Peyer's patch (tissue), 4 donors: ENCODE measurements around the gene AMDHD2.
"Not testable (repeated sequence)": the region's sequence is repeated elsewhere in the genome, so short reads cannot be mapped to it uniquely, and the experiment has no call there.

ENCODE experiments used
- POLR2A ChIP-seq, 2 donors: fragments of 450-650 bp; IDR thresholded peaks; one replicate each; pipeline ENCODE4 v1.5.1; 2017; ENCODE audit warnings: antibody characterized with exemption in 2 of 2, mild to moderate bottlenecking in 2 of 2, moderate library complexity in 2 of 2
- TF ChIP-seq, protein P1 (sequence below), 6 experiments: fragments of 450-650 bp in 4 of 6; fragments of 200-600 bp in 2 of 6; sonication (generic) in 1 of 6; IDR thresholded peaks; one replicate each; pipeline ENCODE4 v1.5.1; 2017 to 2019; ENCODE audit warnings: antibody characterized with exemption in 6 of 6, mild to moderate bottlenecking in 3 of 6, moderate library complexity in 1 of 6

DNA sequence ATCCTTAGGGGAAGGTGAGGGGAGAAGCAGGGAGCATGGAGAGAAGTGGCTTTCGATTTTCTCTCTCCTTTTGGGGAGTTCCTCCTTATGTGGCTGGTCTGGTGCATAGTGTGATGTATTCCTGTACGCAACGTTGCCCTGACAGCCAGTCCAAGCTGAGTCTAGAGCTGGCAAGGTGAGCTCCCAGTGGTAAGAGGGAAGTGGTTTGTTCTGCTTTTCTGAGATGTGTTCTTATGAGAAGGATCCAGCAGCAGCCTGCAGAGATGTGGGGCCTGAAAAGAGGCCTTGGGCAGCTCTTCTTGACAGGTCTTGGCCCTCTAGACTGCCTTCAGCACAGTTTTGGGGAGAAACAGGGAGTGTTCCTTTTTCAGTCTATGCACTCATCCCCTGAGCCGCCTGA lies 20.7 kb downstream of the AMDHD2 start:
- TF ChIP-seq, protein P1, sequence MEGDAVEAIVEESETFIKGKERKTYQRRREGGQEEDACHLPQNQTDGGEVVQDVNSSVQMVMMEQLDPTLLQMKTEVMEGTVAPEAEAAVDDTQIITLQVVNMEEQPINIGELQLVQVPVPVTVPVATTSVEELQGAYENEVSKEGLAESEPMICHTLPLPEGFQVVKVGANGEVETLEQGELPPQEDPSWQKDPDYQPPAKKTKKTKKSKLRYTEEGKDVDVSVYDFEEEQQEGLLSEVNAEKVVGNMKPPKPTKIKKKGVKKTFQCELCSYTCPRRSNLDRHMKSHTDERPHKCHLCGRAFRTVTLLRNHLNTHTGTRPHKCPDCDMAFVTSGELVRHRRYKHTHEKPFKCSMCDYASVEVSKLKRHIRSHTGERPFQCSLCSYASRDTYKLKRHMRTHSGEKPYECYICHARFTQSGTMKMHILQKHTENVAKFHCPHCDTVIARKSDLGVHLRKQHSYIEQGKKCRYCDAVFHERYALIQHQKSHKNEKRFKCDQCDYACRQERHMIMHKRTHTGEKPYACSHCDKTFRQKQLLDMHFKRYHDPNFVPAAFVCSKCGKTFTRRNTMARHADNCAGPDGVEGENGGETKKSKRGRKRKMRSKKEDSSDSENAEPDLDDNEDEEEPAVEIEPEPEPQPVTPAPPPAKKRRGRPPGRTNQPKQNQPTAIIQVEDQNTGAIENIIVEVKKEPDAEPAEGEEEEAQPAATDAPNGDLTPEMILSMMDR (IDR thresholded peaks at IDR 0.05): not testable (repeated sequence)
- not testable (repeated sequence) for TF ChIP-seq POLR2A (IDR thresholded peaks at IDR 0.05)
